ENCODE results near the gene TES. TPM values are rescaled to one million over a fixed set of nuclear protein-coding genes. Genes with fewer than 3 reads are reported as not detected.

TES gene
- total and polyA plus RNA-seq, 4 donors, result 51.9 to 105 (median 78.0) TPM

GRCh38 chr7:116306409-116307048 lies 96.2 kb downstream of the TES start:
- H3K27ac ChIP-seq (ENCODE audit: low read depth in 1 of 2, low read length in 1 of 2), result no peak overlapping the region
- ATAC-seq (ENCODE audit: insufficient read depth, low FRiP score), result no peak
- H3K9ac ChIP-seq (ENCODE audit: insufficient read depth in 1 of 2, low read length in 2 of 2), result no peak overlapping the region
- H3K4me1 ChIP-seq (ENCODE audit: control insufficient read depth in 5 of 5, insufficient read depth in 5 of 5, low read length in 5 of 5), result no peaks in the 10 kb centered on the region
- no peaks in the 10 kb centered on the region for H3K9me3 ChIP-seq (ENCODE audit: control insufficient read depth in 4 of 4, insufficient read depth in 3 of 4, low read length in 3 of 4)
- no peaks in the 10 kb centered on the region for H3K36me3 ChIP-seq (ENCODE audit: control insufficient read depth in 4 of 4, insufficient read depth in 4 of 4, low read length in 4 of 4)
- H3K27me3 ChIP-seq (ENCODE audit: control insufficient read depth in 3 of 3, insufficient read depth in 3 of 3, low read length in 2 of 3), result no peaks in the 10 kb centered on the region
- WGBS, 2 donors, result 64 to 90% methylated on average over 2 of the region's 2 CpGs
- H3K4me3 ChIP-seq, result no peak overlapping the region
- no peak for DNase-seq
- TF ChIP-seq CTCF (IDR thresholded peaks at IDR 0.05; ENCODE audit: control extremely low read depth, extremely low read depth), result no peak

DNA sequence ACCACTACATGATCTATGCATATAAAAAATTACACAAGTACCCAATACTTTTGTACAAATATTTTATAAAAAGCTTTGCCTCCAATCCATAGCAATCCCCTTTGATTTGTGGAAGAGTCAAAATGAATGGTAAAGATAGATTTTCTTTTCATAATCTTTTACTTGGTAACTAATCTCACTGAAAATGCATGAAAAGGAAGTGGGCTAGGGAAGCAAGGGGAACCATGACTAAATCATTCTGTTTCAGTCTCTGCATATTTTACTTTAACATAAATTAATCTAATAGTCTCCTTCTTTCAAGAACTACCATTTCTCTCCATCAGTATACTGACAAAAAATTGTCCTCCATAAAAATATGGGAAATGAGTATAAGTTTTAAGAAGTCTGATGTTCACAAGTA lies 96.9 kb downstream of the TES start:
- no peak overlapping the region for H3K4me3 ChIP-seq
- H3K27ac ChIP-seq (ENCODE audit: low read depth in 1 of 2, low read length in 1 of 2), result no peak overlapping the region
- DNase-seq (no peak), ATAC-seq (ENCODE audit: insufficient read depth, low FRiP score) (no peak)
- H3K27me3 ChIP-seq (ENCODE audit: control insufficient read depth in 3 of 3, insufficient read depth in 3 of 3, low read length in 2 of 3), result no peaks in the 10 kb centered on the region
- no peaks in the 10 kb centered on the region for H3K4me1 ChIP-seq (ENCODE audit: control insufficient read depth in 5 of 5, insufficient read depth in 5 of 5, low read length in 5 of 5)
- no peak for TF ChIP-seq CTCF (IDR thresholded peaks at IDR 0.05; ENCODE audit: control extremely low read depth, extremely low read depth)
- no peaks in the 10 kb centered on the region for H3K36me3 ChIP-seq (ENCODE audit: control insufficient read depth in 4 of 4, insufficient read depth in 4 of 4, low read length in 4 of 4)
- no peaks in the 10 kb centered on the region for H3K9me3 ChIP-seq (ENCODE audit: control insufficient read depth in 4 of 4, insufficient read depth in 3 of 4, low read length in 3 of 4)
- no peak overlapping the region for H3K9ac ChIP-seq (ENCODE audit: insufficient read depth in 1 of 2, low read length in 2 of 2)

Other genes starting within 250 kb of the TES start
- 10 to 100 TPM in 1 of 2 donors, 1 to 10 TPM in 1; 9.8 to 17.1 TPM for gene TFEC, start 179.8 kb upstream of the TES start, total RNA-seq
- gene TFEC, start 179.8 kb upstream of the TES start, polyA plus RNA-seq, result 10 to 100 TPM; 17.1 to 19.2 TPM

All from lung (tissue), 12 donors.